WTC11 (cell line): ENCODE results near the gene P2RY12.

Source experiments
- CBFB ChIP-seq: sonication (generic); formaldehyde crosslinking; IDR thresholded peaks from 2 replicates; pipeline ENCODE4 v1.8.1; 2022; ENCODE audit warnings: mild to moderate bottlenecking, low read depth, missing genetic modification reagents
- ELF4 ChIP-seq: sonication (generic); formaldehyde crosslinking; IDR thresholded peaks from 2 replicates; pipeline ENCODE4 v1.8.1; 2022; ENCODE audit warnings: low read depth, mild to moderate bottlenecking, moderate library complexity, missing genetic modification reagents
- ETV6 ChIP-seq: sonication (generic); formaldehyde crosslinking; IDR thresholded peaks from 2 replicates; pipeline ENCODE4 v1.8.1; 2022; ENCODE audit warnings: mild to moderate bottlenecking, missing genetic modification reagents
- NR2C2 ChIP-seq: sonication (generic); formaldehyde crosslinking; IDR thresholded peaks from 2 replicates; pipeline ENCODE4 v1.8.0; 2022; ENCODE audit warnings: mild to moderate bottlenecking, missing genetic modification reagents
- TF ChIP-seq, protein P1 (sequence below): sonication (generic); formaldehyde crosslinking; IDR thresholded peaks from 2 replicates; pipeline ENCODE4 v1.8.0; 2022; ENCODE audit warnings: mild to moderate bottlenecking, missing genetic modification reagents
- TF ChIP-seq, protein P2 (sequence below): fragments of 200-600 bp; IDR thresholded peaks from 2 replicates; pipeline ENCODE4 v1.8.0; 2022; ENCODE audit warnings: antibody characterized with exemption
- TF ChIP-seq, protein P3 (sequence below): sonication (generic); formaldehyde crosslinking; IDR thresholded peaks from 2 replicates; pipeline ENCODE4 v1.8.0; 2022; ENCODE audit warnings: mild to moderate bottlenecking, missing genetic modification reagents
- TF ChIP-seq, protein P4 (sequence below): fragments of 250-450 bp; sonication (Bioruptor Pico); IDR thresholded peaks from 2 replicates; pipeline ENCODE4 v1.9.0; 2021; ENCODE audit warnings: mild to moderate bottlenecking
- TF ChIP-seq, protein P5 (sequence below): sonication (generic); formaldehyde crosslinking; conservative IDR thresholded peaks from 2 replicates; pipeline ENCODE4 v1.8.1; 2023; ENCODE audit warnings: mild to moderate bottlenecking, low read depth, missing genetic modification reagents, moderate library complexity

DNA sequence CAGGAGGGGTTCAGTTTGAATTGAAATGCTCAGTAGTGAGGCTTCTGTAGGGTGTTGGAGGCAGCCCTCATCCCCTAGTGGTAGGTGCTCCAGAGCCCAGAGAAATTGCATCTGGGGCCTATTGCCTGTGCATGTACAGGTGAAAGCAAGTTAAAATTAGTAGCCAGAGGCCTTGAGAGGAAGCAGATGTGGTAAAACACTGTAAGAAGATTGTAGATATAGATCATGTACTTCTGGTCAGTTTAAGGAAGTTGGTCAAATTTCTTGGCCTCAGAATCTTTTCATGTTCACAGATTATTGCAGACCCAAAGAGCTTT lies 41.7 kb upstream of the P2RY12 start:
- TF ChIP-seq NR2C2 (CRISPR knock-in tag) (no peak), ETV6 (CRISPR knock-in tag) (no peak), ELF4 (no peak), CBFB (CRISPR knock-in tag) (no peak)
- TF ChIP-seq, protein P1, sequence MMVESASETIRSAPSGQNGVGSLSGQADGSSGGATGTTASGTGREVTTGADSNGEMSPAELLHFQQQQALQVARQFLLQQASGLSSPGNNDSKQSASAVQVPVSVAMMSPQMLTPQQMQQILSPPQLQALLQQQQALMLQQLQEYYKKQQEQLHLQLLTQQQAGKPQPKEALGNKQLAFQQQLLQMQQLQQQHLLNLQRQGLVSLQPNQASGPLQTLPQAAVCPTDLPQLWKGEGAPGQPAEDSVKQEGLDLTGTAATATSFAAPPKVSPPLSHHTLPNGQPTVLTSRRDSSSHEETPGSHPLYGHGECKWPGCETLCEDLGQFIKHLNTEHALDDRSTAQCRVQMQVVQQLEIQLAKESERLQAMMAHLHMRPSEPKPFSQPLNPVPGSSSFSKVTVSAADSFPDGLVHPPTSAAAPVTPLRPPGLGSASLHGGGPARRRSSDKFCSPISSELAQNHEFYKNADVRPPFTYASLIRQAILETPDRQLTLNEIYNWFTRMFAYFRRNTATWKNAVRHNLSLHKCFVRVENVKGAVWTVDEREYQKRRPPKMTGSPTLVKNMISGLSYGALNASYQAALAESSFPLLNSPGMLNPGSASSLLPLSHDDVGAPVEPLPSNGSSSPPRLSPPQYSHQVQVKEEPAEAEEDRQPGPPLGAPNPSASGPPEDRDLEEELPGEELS (CRISPR knock-in tag), result no peak
- TF ChIP-seq, protein P2, sequence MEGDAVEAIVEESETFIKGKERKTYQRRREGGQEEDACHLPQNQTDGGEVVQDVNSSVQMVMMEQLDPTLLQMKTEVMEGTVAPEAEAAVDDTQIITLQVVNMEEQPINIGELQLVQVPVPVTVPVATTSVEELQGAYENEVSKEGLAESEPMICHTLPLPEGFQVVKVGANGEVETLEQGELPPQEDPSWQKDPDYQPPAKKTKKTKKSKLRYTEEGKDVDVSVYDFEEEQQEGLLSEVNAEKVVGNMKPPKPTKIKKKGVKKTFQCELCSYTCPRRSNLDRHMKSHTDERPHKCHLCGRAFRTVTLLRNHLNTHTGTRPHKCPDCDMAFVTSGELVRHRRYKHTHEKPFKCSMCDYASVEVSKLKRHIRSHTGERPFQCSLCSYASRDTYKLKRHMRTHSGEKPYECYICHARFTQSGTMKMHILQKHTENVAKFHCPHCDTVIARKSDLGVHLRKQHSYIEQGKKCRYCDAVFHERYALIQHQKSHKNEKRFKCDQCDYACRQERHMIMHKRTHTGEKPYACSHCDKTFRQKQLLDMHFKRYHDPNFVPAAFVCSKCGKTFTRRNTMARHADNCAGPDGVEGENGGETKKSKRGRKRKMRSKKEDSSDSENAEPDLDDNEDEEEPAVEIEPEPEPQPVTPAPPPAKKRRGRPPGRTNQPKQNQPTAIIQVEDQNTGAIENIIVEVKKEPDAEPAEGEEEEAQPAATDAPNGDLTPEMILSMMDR, result no peak
- TF ChIP-seq, protein P3, sequence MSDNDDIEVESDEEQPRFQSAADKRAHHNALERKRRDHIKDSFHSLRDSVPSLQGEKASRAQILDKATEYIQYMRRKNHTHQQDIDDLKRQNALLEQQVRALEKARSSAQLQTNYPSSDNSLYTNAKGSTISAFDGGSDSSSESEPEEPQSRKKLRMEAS (CRISPR knock-in tag), result no peak
- TF ChIP-seq, protein P4, sequence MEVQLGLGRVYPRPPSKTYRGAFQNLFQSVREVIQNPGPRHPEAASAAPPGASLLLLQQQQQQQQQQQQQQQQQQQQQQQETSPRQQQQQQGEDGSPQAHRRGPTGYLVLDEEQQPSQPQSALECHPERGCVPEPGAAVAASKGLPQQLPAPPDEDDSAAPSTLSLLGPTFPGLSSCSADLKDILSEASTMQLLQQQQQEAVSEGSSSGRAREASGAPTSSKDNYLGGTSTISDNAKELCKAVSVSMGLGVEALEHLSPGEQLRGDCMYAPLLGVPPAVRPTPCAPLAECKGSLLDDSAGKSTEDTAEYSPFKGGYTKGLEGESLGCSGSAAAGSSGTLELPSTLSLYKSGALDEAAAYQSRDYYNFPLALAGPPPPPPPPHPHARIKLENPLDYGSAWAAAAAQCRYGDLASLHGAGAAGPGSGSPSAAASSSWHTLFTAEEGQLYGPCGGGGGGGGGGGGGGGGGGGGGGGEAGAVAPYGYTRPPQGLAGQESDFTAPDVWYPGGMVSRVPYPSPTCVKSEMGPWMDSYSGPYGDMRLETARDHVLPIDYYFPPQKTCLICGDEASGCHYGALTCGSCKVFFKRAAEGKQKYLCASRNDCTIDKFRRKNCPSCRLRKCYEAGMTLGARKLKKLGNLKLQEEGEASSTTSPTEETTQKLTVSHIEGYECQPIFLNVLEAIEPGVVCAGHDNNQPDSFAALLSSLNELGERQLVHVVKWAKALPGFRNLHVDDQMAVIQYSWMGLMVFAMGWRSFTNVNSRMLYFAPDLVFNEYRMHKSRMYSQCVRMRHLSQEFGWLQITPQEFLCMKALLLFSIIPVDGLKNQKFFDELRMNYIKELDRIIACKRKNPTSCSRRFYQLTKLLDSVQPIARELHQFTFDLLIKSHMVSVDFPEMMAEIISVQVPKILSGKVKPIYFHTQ (CRISPR knock-in tag), result no peak
- TF ChIP-seq, protein P5, sequence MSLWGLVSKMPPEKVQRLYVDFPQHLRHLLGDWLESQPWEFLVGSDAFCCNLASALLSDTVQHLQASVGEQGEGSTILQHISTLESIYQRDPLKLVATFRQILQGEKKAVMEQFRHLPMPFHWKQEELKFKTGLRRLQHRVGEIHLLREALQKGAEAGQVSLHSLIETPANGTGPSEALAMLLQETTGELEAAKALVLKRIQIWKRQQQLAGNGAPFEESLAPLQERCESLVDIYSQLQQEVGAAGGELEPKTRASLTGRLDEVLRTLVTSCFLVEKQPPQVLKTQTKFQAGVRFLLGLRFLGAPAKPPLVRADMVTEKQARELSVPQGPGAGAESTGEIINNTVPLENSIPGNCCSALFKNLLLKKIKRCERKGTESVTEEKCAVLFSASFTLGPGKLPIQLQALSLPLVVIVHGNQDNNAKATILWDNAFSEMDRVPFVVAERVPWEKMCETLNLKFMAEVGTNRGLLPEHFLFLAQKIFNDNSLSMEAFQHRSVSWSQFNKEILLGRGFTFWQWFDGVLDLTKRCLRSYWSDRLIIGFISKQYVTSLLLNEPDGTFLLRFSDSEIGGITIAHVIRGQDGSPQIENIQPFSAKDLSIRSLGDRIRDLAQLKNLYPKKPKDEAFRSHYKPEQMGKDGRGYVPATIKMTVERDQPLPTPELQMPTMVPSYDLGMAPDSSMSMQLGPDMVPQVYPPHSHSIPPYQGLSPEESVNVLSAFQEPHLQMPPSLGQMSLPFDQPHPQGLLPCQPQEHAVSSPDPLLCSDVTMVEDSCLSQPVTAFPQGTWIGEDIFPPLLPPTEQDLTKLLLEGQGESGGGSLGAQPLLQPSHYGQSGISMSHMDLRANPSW (CRISPR knock-in tag), result no peak
